Measurements from ENCODE around the gene WDR64. TPM values are rescaled to one million over a fixed set of nuclear protein-coding genes. Genes with fewer than 3 reads are reported as not detected.
A peak's percentile ranks its signal among the peaks of the same experiment; 100 is the strongest.

The WDR64 gene
- total and polyA plus RNA-seq, 2 of the 13 experiments (the other 11 are each of a cell fraction or from before 2014, with no cell fraction given): not detected

- TF ChIP-seq, protein P1, sequence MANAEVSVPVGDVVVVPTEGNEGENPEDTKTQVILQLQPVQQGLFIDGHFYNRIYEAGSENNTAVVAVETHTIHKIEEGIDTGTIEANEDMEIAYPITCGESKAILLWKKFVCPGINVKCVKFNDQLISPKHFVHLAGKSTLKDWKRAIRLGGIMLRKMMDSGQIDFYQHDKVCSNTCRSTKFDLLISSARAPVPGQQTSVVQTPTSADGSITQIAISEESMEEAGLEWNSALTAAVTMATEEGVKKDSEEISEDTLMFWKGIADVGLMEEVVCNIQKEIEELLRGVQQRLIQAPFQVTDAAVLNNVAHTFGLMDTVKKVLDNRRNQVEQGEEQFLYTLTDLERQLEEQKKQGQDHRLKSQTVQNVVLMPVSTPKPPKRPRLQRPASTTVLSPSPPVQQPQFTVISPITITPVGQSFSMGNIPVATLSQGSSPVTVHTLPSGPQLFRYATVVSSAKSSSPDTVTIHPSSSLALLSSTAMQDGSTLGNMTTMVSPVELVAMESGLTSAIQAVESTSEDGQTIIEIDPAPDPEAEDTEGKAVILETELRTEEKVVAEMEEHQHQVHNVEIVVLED (CRISPR knock-in tag; IDR thresholded peaks at IDR 0.05; ENCODE audit: borderline replicate concordance): no peak
- TF ChIP-seq CC2D1A (CRISPR knock-in tag; IDR thresholded peaks at IDR 0.05) (no peak), ZNF468 (CRISPR knock-in tag; IDR thresholded peaks at IDR 0.05) (no peak), BHLHE40 (IDR thresholded peaks at IDR 0.05; ENCODE audit: low read length) (no peak), HNF4A (CRISPR knock-in tag; IDR thresholded peaks at IDR 0.05) (no peak), PAF1 (CRISPR knock-in tag; IDR thresholded peaks at IDR 0.05) (no peak), ZNF543 (CRISPR knock-in tag; IDR thresholded peaks at IDR 0.05) (no peak), HOXA3 (CRISPR knock-in tag; IDR thresholded peaks at IDR 0.05) (peak; percentile 56; the same call in 1 of the 2 replicates), ZNF30 (CRISPR knock-in tag; IDR thresholded peaks at IDR 0.05) (no peak), ZNF616 (CRISPR knock-in tag; IDR thresholded peaks at IDR 0.05; ENCODE audit: low read depth) (no peak), JUN (CRISPR knock-in tag; IDR thresholded peaks at IDR 0.05) (no peak), NCOA2 (CRISPR knock-in tag; IDR thresholded peaks at IDR 0.05) (no peak; the same call in 1 of the 2 replicates), FOXM1 (CRISPR knock-in tag; IDR thresholded peaks at IDR 0.05) (no peak), ZNF343 (CRISPR knock-in tag; IDR thresholded peaks at IDR 0.05) (no peak), GFI1 (CRISPR knock-in tag; IDR thresholded peaks at IDR 0.05; ENCODE audit: borderline replicate concordance) (no peak), MYC (CRISPR knock-in tag; IDR thresholded peaks at IDR 0.05; ENCODE audit: borderline replicate concordance) (peak; percentile 83), POLR2AphosphoS5 (IDR thresholded peaks at IDR 0.05; ENCODE audit: low read depth, low read length) (peak; percentile 53; the same call in 1 of the 2 replicates)
Observed at GRCh38 chr1:241640149-241640866, 11.8 kb upstream of the WDR64 start, which contains the start of the genes CHML and OPN3 (continued).
